ENCODE measurements around the gene CPN1. TPM values are rescaled to one million over a fixed set of nuclear protein-coding genes. Genes with fewer than 3 reads are reported as not detected.

Gene CPN1
- total and polyA plus RNA-seq, 9 of the 15 experiments (the other 6 are each of a cell fraction or from before 2014, with no cell fraction given): 0.15 to 0.17 TPM; not detected in 7

DNA sequence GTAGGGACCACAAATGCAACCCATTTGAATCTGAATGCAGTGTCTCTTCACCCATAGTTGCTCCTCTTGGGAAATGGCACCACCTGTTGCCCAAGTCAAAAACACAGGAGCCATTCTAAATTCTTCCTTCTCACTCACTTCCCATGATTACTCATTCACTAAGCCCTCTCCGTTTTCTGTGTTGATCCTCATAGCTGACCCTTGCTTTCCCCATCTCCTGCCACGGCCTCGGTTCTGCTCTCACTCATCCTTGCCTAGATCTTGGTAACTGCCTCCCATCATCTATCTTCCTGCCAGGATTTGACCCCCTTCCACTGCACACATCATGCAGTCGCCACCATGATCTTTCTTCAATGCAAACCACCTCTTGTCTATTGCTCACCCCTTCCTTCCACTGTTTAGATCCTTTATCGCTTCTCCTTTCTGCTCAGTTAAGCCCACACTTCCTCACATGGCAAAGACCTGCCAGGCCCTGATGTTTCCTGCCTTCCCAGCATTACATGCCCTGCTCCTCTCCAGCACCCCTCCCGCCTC, 19.0 kb upstream of the CPN1 start:
- no peak overlapping the region for H3K9ac ChIP-seq (ENCODE audit: insufficient read depth in 1 of 2, low read depth in 2 of 2, low read length in 2 of 2)
- ATAC-seq (no peak), DNase-seq (ENCODE audit: extremely low read depth in 1 of 4, low spot score in 3 of 4) (no peak), FAIRE-seq (no peak)
- no peak overlapping the region for H3K4me3 ChIP-seq
- POLR2A ChIA-PET: no interaction called here
- peaks cover 0 to 13% of the 10 kb centered on the region in 2 experiments; a peak in 4 of 5 replicates for H3K27me3 ChIP-seq (ENCODE audit: control insufficient read depth in 2 of 2, insufficient read depth in 2 of 2, low read length in 2 of 2)
- CTCF ChIA-PET (ENCODE audit: low intra/inter-chr PET ratio): interaction anchor here (0.6 to 0.7 kb wide), 2 partner anchors 254 to 598 kb away, joined by 3 to 5 read pairs; no protein-coding TSS in a partner anchor
- H3K79me2 ChIP-seq (ENCODE audit: control insufficient read depth, insufficient read depth, low read length): no peaks in the 10 kb centered on the region
- no TSS peak for BruUV-seq (replicated peaks)
- no peak overlapping the region for H2AFZ ChIP-seq (ENCODE audit: low read depth, low read length)
- H3K4me1 ChIP-seq (replicated peaks in 1 of 2; ENCODE audit: control insufficient read depth in 2 of 2, insufficient read depth in 2 of 2, low read length in 2 of 2): no peaks in the 10 kb centered on the region
- H3K9me3 ChIP-seq (replicated peaks; ENCODE audit: control insufficient read depth, insufficient read depth, low read depth, low read length): no peaks in the 10 kb centered on the region
- in situ Hi-C loops (cut with MboI): no loop called here
- H3K27ac ChIP-seq (ENCODE audit: extremely low read depth, low read depth, low read length): no peak overlapping the region
- H3K36me3 ChIP-seq (ENCODE audit: control insufficient read depth, insufficient read depth, low read length): no peaks in the 10 kb centered on the region
- H3K9me1 ChIP-seq (ENCODE audit: control insufficient read depth, insufficient read depth, low read length): no peaks in the 10 kb centered on the region
- intact Hi-C loops (cut with micrococcal nuclease): no loop called here
- no peak overlapping the region for H3K4me2 ChIP-seq (ENCODE audit: insufficient read depth, low read length)
- H4K20me1 ChIP-seq (replicated peaks; ENCODE audit: control insufficient read depth, insufficient read depth, low read length): no peaks in the 10 kb centered on the region
- WGBS (ENCODE audit: insufficient coverage, low coverage, missing lambda C conversion rate): 0% methylated on average over 6 of the region's 6 CpGs
- TF ChIP-seq ZFPM2 (CRISPR knock-in tag; IDR thresholded peaks at IDR 0.05) (no peak), MED1 (CRISPR knock-in tag; IDR thresholded peaks at IDR 0.05; ENCODE audit: borderline replicate concordance) (no peak), NELFE (IDR thresholded peaks at IDR 0.05; ENCODE audit: insufficient read depth, insufficient read length) (no peak), SREBF1 (IDR thresholded peaks at IDR 0.05; ENCODE audit: borderline replicate concordance, low read depth, low read length) (no peak), RAD21 (CRISPR knock-in tag; conservative IDR thresholded peaks at IDR 0.05 in 1 of 2, IDR thresholded peaks at IDR 0.05 in 1 of 2) (peak; percentile 43 to 64; a peak in 3 of 4 replicates), SAP30 (IDR thresholded peaks at IDR 0.05; ENCODE audit: borderline replicate concordance, insufficient read depth, low read depth, low read length, poor library complexity, severe bottlenecking) (no peak), RFX7 (CRISPR knock-in tag; IDR thresholded peaks at IDR 0.05) (no peak), ZNF586 (CRISPR knock-in tag; conservative IDR thresholded peaks at IDR 0.05) (no peak)
- TF ChIP-seq, protein P1, sequence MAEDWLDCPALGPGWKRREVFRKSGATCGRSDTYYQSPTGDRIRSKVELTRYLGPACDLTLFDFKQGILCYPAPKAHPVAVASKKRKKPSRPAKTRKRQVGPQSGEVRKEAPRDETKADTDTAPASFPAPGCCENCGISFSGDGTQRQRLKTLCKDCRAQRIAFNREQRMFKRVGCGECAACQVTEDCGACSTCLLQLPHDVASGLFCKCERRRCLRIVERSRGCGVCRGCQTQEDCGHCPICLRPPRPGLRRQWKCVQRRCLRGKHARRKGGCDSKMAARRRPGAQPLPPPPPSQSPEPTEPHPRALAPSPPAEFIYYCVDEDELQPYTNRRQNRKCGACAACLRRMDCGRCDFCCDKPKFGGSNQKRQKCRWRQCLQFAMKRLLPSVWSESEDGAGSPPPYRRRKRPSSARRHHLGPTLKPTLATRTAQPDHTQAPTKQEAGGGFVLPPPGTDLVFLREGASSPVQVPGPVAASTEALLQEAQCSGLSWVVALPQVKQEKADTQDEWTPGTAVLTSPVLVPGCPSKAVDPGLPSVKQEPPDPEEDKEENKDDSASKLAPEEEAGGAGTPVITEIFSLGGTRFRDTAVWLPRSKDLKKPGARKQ (CRISPR knock-in tag; IDR thresholded peaks at IDR 0.05): no peak
- TF ChIP-seq, protein P2, sequence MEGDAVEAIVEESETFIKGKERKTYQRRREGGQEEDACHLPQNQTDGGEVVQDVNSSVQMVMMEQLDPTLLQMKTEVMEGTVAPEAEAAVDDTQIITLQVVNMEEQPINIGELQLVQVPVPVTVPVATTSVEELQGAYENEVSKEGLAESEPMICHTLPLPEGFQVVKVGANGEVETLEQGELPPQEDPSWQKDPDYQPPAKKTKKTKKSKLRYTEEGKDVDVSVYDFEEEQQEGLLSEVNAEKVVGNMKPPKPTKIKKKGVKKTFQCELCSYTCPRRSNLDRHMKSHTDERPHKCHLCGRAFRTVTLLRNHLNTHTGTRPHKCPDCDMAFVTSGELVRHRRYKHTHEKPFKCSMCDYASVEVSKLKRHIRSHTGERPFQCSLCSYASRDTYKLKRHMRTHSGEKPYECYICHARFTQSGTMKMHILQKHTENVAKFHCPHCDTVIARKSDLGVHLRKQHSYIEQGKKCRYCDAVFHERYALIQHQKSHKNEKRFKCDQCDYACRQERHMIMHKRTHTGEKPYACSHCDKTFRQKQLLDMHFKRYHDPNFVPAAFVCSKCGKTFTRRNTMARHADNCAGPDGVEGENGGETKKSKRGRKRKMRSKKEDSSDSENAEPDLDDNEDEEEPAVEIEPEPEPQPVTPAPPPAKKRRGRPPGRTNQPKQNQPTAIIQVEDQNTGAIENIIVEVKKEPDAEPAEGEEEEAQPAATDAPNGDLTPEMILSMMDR (IDR thresholded peaks at IDR 0.05 in 2 of 3, conservative IDR thresholded peaks at IDR 0.05 in 1 of 3; ENCODE audit: insufficient read depth in 2 of 3, low read depth in 1 of 3, low read length in 3 of 3): peak; percentile 4 to 48 (median 20); a peak in 2 of 6 replicates
- TF ChIP-seq, protein P3, sequence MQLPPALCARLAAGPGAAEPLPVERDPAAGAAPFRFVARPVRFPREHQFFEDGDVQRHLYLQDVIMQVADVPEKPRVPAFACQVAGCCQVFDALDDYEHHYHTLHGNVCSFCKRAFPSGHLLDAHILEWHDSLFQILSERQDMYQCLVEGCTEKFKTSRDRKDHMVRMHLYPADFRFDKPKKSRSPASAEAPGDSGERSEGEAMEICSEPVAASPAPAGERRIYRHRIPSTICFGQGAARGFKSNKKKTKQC (CRISPR knock-in tag; IDR thresholded peaks at IDR 0.05): no peak
- TF ChIP-seq, protein P4, sequence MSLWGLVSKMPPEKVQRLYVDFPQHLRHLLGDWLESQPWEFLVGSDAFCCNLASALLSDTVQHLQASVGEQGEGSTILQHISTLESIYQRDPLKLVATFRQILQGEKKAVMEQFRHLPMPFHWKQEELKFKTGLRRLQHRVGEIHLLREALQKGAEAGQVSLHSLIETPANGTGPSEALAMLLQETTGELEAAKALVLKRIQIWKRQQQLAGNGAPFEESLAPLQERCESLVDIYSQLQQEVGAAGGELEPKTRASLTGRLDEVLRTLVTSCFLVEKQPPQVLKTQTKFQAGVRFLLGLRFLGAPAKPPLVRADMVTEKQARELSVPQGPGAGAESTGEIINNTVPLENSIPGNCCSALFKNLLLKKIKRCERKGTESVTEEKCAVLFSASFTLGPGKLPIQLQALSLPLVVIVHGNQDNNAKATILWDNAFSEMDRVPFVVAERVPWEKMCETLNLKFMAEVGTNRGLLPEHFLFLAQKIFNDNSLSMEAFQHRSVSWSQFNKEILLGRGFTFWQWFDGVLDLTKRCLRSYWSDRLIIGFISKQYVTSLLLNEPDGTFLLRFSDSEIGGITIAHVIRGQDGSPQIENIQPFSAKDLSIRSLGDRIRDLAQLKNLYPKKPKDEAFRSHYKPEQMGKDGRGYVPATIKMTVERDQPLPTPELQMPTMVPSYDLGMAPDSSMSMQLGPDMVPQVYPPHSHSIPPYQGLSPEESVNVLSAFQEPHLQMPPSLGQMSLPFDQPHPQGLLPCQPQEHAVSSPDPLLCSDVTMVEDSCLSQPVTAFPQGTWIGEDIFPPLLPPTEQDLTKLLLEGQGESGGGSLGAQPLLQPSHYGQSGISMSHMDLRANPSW (CRISPR knock-in tag; IDR thresholded peaks at IDR 0.05): no peak

All from K562 (cell line).